K562 (cell line): ENCODE results near the gene CLASP1. TPM values are rescaled to one million over a fixed set of nuclear protein-coding genes. Genes with fewer than 3 reads are reported as not detected.

Experiments
- ATAC-seq: fragments of 200-7000 bp; cut with Tn5 transposase; 3 replicates; pipeline ENCODE4 v1.9.1; 2020; ENCODE audit warnings: moderate library complexity
- BruUV-seq: library from RNA; stranded (reverse); fragments of 400-500 nt; replicated peaks from 2 replicates; lab custom pipeline; 2021; lab: Mats Ljungman, UMichigan
- CTCF ChIA-PET: fragments of 300-600 bp; formaldehyde crosslinking; extraction: SDS; loops from one replicate; lab custom pipeline; 2021; ENCODE audit warnings: low intra/inter-chr PET ratio; lab: Yijun Ruan, JAX
- POLR2A ChIA-PET: fragments of 300-600, 350-650 bp; sonication (Branson Sonifier 250); formaldehyde crosslinking; extraction: SDS; loops from one replicate; lab custom pipeline; 2021; ENCODE audit warnings: antibody characterized with exemption, inconsistent platforms; lab: Yijun Ruan, JAX
- DNase-seq, 4 experiments: peaks; one replicate each; pipeline versions ENCODE4 v3.0.0 to v3.0.0-alpha.2; 2011 to 2018; ENCODE audit warnings: low spot score in 3 of 4, mixed read lengths in 3 of 4; ENCODE audit errors: extremely low read depth in 1 of 4
- FAIRE-seq: peaks from 2 replicates; lab custom pipeline; 2011; peaks lifted over from hg19 to GRCh38; lab: Jason Lieb, UNC
- H2AFZ ChIP-seq: 2 replicates; pipeline ENCODE4 v1.6.0; 2011; ENCODE audit warnings: low read depth, low read length, control low read depth, inconsistent platforms
- H3K27ac ChIP-seq: fragments of 200-600 bp; 3 replicates; pipeline ENCODE4 v1.8.0; 2011; ENCODE audit warnings: low read depth, mild to moderate bottlenecking, control low read depth, inconsistent platforms, low read length, moderate library complexity, mixed read lengths; ENCODE audit errors: extremely low read depth
- H3K27me3 ChIP-seq, 2 experiments: fragments of 300-600 bp in 1 of 2; 2 replicates in 1 of 2; 3 replicates in 1 of 2; pipeline versions ENCODE4 v1.6.0 to v1.8.0; 2011; ENCODE audit warnings: inconsistent platforms in 2 of 2, low read length in 2 of 2, mild to moderate bottlenecking in 1 of 2, mixed read lengths in 1 of 2, moderate library complexity in 1 of 2; ENCODE audit not compliant: control insufficient read depth in 2 of 2, insufficient read depth in 2 of 2
- H3K36me3 ChIP-seq: fragments of 300-600 bp; 3 replicates; pipeline ENCODE4 v1.8.0; 2011; ENCODE audit warnings: mild to moderate bottlenecking, low read length, inconsistent platforms; ENCODE audit not compliant: control insufficient read depth, insufficient read depth
- H3K4me1 ChIP-seq, 2 experiments: fragments of 200-600 bp in 1 of 2; replicated peaks in 1 of 2; 2 replicates in 1 of 2; 3 replicates in 1 of 2; pipeline versions ENCODE4 v1.5.1 to v1.8.0; 2011; ENCODE audit warnings: inconsistent platforms in 2 of 2, low read length in 2 of 2, mild to moderate bottlenecking in 1 of 2, mixed read lengths in 1 of 2, moderate library complexity in 1 of 2; ENCODE audit not compliant: control insufficient read depth in 2 of 2, insufficient read depth in 2 of 2
- H3K4me2 ChIP-seq: 2 replicates; pipeline ENCODE4 v1.6.1; 2011; ENCODE audit warnings: low read length, control low read depth, inconsistent platforms, mixed read lengths; ENCODE audit not compliant: insufficient read depth
- H3K4me3 ChIP-seq: fragments of 200-600 bp; sonication (generic), shearing (Covaris generic); 2 replicates; pipeline ENCODE4 v1.5.1; 2016; ENCODE audit warnings: control low read depth, inconsistent platforms
- H3K79me2 ChIP-seq: fragments of 200-600 bp; 3 replicates; pipeline ENCODE4 v1.8.0; 2011; ENCODE audit warnings: low read length, inconsistent platforms; ENCODE audit not compliant: control insufficient read depth, insufficient read depth
- H3K9ac ChIP-seq, 2 experiments: 2 replicates each; pipeline versions ENCODE4 v1.6.0 to v1.6.1; 2011; ENCODE audit warnings: low read depth in 2 of 2, low read length in 2 of 2, control low read depth in 1 of 2, inconsistent platforms in 1 of 2, mild to moderate bottlenecking in 1 of 2, mixed read lengths in 1 of 2; ENCODE audit not compliant: insufficient read depth in 1 of 2
- H3K9me1 ChIP-seq: one replicate; pipeline ENCODE4 v1.6.0; 2011; ENCODE audit warnings: inconsistent platforms, mild to moderate bottlenecking, low read length, moderate library complexity; ENCODE audit not compliant: control insufficient read depth, insufficient read depth
- H3K9me3 ChIP-seq: replicated peaks from 2 replicates; pipeline ENCODE4 v1.5.1; 2011; ENCODE audit warnings: low read depth, low read length, inconsistent platforms; ENCODE audit not compliant: control insufficient read depth, insufficient read depth
- H4K20me1 ChIP-seq: replicated peaks from 2 replicates; pipeline ENCODE4 v1.6.1; 2011; ENCODE audit warnings: low read length, inconsistent platforms, mixed read lengths; ENCODE audit not compliant: control insufficient read depth, insufficient read depth
- CBX8 ChIP-seq: fragments of 200-600 bp; sonication (generic); IDR thresholded peaks from 2 replicates; pipeline ENCODE4 v1.6.1; 2012; ENCODE audit warnings: borderline replicate concordance, mixed run types, low read depth, mild to moderate bottlenecking, moderate library complexity, mixed read lengths, low read length, control low read depth, inconsistent platforms; ENCODE audit not compliant: poor library complexity, severe bottlenecking; ENCODE audit errors: extremely low read depth
- CCAR2 ChIP-seq: fragments of 200-400 bp; formaldehyde crosslinking; IDR thresholded peaks from 2 replicates; pipeline ENCODE4 v1.6.1; 2017; ENCODE audit warnings: mild to moderate bottlenecking, low read depth, low read length
- CEBPB ChIP-seq: fragments of 450-650 bp; IDR thresholded peaks from 2 replicates; pipeline ENCODE4 v1.6.1; 2016; ENCODE audit warnings: missing genetic modification characterization, missing compliant biosample characterization
- DNMT1 ChIP-seq: fragments of 450-650 bp; IDR thresholded peaks from 2 replicates; pipeline ENCODE4 v1.6.1; 2016; ENCODE audit warnings: antibody characterized with exemption, mild to moderate bottlenecking
- ESRRA ChIP-seq: fragments of 450-650 bp; IDR thresholded peaks from 2 replicates; pipeline ENCODE4 v1.6.1; 2014; ENCODE audit warnings: low read depth, mild to moderate bottlenecking, moderate library complexity, borderline replicate concordance
- ILF3 ChIP-seq: fragments of 450-650 bp; IDR thresholded peaks from 2 replicates; pipeline ENCODE4 v1.6.1; 2018; ENCODE audit warnings: antibody characterized with exemption, mild to moderate bottlenecking, moderate library complexity, borderline replicate concordance
- MYC ChIP-seq, 2 experiments: fragments of 250-450 bp in 1 of 2; sonication (Bioruptor Pico) in 1 of 2; IDR thresholded peaks; 2 replicates each; pipeline versions ENCODE4 v1.5.1 to v1.6.1; 2012 to 2021; ENCODE audit warnings: low read depth in 2 of 2, borderline replicate concordance in 1 of 2, improper control_type of control experiment in 1 of 2, low read length in 1 of 2, mild to moderate bottlenecking in 1 of 2, moderate library complexity in 1 of 2
- NCOA2 ChIP-seq, 2 experiments: fragments of 450-650 bp; IDR thresholded peaks; 2 replicates each; pipeline ENCODE4 v1.6.1; 2018; ENCODE audit warnings: mild to moderate bottlenecking in 2 of 2, moderate library complexity in 1 of 2; ENCODE audit not compliant: partially characterized antibody in 2 of 2
- NCOA6 ChIP-seq: fragments of 450-650 bp; IDR thresholded peaks from 2 replicates; pipeline ENCODE4 v1.6.1; 2017; ENCODE audit warnings: mild to moderate bottlenecking
- RFX1 ChIP-seq: fragments of 450-650 bp; IDR thresholded peaks from 2 replicates; pipeline ENCODE4 v1.6.1; 2016; ENCODE audit warnings: mild to moderate bottlenecking, moderate library complexity
- SPI1 ChIP-seq: IDR thresholded peaks from 2 replicates; pipeline ENCODE4 v1.6.1; 2011; ENCODE audit warnings: low read depth, low read length, control low read depth, borderline replicate concordance
- ZNF668 ChIP-seq: fragments of 250-450 bp; sonication (Bioruptor Pico); IDR thresholded peaks from 2 replicates; pipeline ENCODE4 v1.8.0; 2022; ENCODE audit warnings: mild to moderate bottlenecking, inconsistent platforms
- WGBS: fragments of 100-300 bp; shearing (Covaris generic); methylation state at CpG from one replicate; pipeline ENCODE4 v1.1.6; 2016; ENCODE audit warnings: low coverage, mixed read lengths; ENCODE audit not compliant: insufficient coverage; ENCODE audit errors: missing lambda C conversion rate; 5-methylcytosine and 5-hydroxymethylcytosine counted together
- in situ Hi-C: fragments of 300-500 bp; cut with MboI; formaldehyde crosslinking; loops from 4 replicates; pipeline ENCODE4 v1.15.0; 2018; ENCODE audit warnings: inconsistent platforms, mixed read lengths
- intact Hi-C: fragments of 100-400 bp; cut with micrococcal nuclease; formaldehyde crosslinking; loops from 2 replicates; pipeline ENCODE4 v1.14.2; 2022
- polyA plus RNA-seq, 8 experiments: library from polyadenylated mRNA; depleted of rRNA in 4 of 8; stranded (reverse) in 5 of 8; unstranded in 3 of 8; fragments of >200 nt; fragmentation: Nextera tagmentation in 2 of 8; fragmentation: Illumina TruSeq in 1 of 8; extraction: Ambion mirVana in 2 of 8; extraction: Trizol in 1 of 8; gene quantifications; 2 replicates each; pipeline versions ENCODE4 v1.2.1 to v1.2.3, GENCODE V29; 2011 to 2014; ENCODE audit warnings: inconsistent platforms in 1 of 8, missing spikeins in 1 of 8
- total RNA-seq, 7 experiments: library from RNA; depleted of rRNA in 6 of 7; stranded (reverse); fragments of >200 nt in 6 of 7; fragmentation: Illumina TruSeq in 2 of 7; extraction: Trizol in 2 of 7; gene quantifications; 2 replicates each; pipeline versions ENCODE4 v1.2.1 to v1.2.3, GENCODE V29; 2011 to 2021; ENCODE audit warnings: low replicate concordance in 1 of 7
- TF ChIP-seq, protein P1 (sequence below): fragments of 250-450 bp; sonication (Bioruptor Pico); IDR thresholded peaks from 2 replicates; pipeline ENCODE4 v1.9.0; 2021; ENCODE audit warnings: mild to moderate bottlenecking, inconsistent platforms
- TF ChIP-seq, protein P2 (sequence below): sonication (generic); formaldehyde crosslinking; IDR thresholded peaks from 2 replicates; pipeline ENCODE4 v1.8.0; 2023; ENCODE audit warnings: mild to moderate bottlenecking, missing genetic modification reagents

The CLASP1 gene
- total and polyA plus RNA-seq, 9 of the 15 experiments (the other 6 are each of a cell fraction or from before 2014, with no cell fraction given) = 1.7 to 40.3 (median 20.7) TPM

DNA sequence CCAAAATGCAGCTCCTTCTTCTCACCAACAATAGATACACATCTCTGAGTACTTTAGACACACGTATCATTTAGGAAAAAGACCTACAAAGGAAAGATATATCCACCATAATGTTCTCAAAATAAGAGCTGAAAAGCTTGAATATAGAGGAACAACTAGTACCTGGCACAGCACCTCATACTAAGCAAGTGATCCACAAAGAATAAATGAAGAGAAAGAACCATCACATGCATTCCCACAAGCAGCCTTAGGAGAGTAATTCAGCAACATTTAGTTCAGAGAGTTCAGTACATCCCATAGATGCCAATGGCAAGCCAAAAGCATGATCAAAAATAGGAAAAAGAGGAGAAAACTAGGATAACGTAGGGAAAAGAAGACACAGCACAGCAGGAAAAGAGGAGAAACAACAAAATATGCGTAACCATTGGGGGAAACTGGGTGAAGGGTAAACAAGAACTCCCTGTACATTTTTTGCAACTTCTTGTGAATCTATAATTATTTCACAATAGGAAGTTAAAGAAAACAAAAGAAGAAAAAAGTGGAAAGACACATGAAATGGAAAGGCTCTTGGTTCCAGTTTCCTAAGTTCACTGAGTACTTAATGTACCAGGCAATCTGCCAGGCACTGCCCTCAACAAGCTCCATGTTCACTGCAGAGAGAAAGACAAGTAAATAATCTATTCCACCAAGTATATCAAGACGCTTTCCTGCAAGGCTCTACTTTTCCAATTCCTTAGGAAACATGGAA is 22.3 kb downstream of the CLASP1 start (continued):
- TF ChIP-seq, protein P1, sequence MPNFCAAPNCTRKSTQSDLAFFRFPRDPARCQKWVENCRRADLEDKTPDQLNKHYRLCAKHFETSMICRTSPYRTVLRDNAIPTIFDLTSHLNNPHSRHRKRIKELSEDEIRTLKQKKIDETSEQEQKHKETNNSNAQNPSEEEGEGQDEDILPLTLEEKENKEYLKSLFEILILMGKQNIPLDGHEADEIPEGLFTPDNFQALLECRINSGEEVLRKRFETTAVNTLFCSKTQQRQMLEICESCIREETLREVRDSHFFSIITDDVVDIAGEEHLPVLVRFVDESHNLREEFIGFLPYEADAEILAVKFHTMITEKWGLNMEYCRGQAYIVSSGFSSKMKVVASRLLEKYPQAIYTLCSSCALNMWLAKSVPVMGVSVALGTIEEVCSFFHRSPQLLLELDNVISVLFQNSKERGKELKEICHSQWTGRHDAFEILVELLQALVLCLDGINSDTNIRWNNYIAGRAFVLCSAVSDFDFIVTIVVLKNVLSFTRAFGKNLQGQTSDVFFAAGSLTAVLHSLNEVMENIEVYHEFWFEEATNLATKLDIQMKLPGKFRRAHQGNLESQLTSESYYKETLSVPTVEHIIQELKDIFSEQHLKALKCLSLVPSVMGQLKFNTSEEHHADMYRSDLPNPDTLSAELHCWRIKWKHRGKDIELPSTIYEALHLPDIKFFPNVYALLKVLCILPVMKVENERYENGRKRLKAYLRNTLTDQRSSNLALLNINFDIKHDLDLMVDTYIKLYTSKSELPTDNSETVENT (CRISPR knock-in tag) = no peak
- TF ChIP-seq, all 486 proteins: peak for 3

DNA sequence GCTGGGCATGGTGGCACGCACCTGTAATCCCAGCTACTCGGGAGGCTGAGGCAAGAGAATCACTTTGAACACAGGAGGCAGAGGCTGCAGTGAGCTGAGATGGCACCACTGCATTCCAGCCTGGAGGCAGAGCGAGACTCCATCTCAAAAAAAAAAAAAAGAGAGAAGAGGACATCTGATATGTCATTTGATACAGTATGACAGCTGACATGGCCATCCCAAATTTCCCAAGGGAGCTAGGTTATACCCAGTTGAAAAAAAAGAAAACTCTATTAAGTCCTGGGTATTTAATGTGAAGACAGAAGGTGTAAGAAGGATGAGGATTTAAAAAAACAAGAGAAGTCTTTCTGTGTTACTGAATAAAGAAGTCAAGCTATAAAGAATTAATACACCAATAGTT is 23.3 kb downstream of the CLASP1 start:
- no peaks in the 10 kb centered on the region for H4K20me1 ChIP-seq
- no peak overlapping the region for H2AFZ ChIP-seq
- H3K79me2 ChIP-seq = peaks cover 56% of the 10 kb centered on the region
- FAIRE-seq (no peak), ATAC-seq (no peak), DNase-seq (no peak)
- no peak overlapping the region for H3K9ac ChIP-seq
- WGBS = 90% methylated on average over 2 of the region's 3 CpGs
- no peak overlapping the region for H3K4me3 ChIP-seq
- no TSS peak for BruUV-seq
- in situ Hi-C loops (no loop called here), intact Hi-C loops (no loop called here)
- ChIA-PET POLR2A (interaction anchor here (1.2 kb wide), 1 partner anchor 12 kb away, joined by 3 read pairs; no protein-coding TSS in a partner anchor), CTCF (no interaction called here)
- H3K9me3 ChIP-seq = no peaks in the 10 kb centered on the region
- H3K36me3 ChIP-seq = no peaks in the 10 kb centered on the region; the same call in 1 of the 3 replicates
- H3K27me3 ChIP-seq = no peaks in the 10 kb centered on the region
- H3K4me1 ChIP-seq = peaks cover 10% of the 10 kb centered on the region in 2 experiments; a peak in 3 of 5 replicates
- H3K4me2 ChIP-seq = no peak overlapping the region
- H3K9me1 ChIP-seq = no peaks in the 10 kb centered on the region
- TF ChIP-seq, protein P2, sequence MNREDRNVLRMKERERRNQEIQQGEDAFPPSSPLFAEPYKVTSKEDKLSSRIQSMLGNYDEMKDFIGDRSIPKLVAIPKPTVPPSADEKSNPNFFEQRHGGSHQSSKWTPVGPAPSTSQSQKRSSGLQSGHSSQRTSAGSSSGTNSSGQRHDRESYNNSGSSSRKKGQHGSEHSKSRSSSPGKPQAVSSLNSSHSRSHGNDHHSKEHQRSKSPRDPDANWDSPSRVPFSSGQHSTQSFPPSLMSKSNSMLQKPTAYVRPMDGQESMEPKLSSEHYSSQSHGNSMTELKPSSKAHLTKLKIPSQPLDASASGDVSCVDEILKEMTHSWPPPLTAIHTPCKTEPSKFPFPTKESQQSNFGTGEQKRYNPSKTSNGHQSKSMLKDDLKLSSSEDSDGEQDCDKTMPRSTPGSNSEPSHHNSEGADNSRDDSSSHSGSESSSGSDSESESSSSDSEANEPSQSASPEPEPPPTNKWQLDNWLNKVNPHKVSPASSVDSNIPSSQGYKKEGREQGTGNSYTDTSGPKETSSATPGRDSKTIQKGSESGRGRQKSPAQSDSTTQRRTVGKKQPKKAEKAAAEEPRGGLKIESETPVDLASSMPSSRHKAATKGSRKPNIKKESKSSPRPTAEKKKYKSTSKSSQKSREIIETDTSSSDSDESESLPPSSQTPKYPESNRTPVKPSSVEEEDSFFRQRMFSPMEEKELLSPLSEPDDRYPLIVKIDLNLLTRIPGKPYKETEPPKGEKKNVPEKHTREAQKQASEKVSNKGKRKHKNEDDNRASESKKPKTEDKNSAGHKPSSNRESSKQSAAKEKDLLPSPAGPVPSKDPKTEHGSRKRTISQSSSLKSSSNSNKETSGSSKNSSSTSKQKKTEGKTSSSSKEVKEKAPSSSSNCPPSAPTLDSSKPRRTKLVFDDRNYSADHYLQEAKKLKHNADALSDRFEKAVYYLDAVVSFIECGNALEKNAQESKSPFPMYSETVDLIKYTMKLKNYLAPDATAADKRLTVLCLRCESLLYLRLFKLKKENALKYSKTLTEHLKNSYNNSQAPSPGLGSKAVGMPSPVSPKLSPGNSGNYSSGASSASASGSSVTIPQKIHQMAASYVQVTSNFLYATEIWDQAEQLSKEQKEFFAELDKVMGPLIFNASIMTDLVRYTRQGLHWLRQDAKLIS (CRISPR knock-in tag) = no peak
- no peak for TF ChIP-seq ILF3
- no peak for TF ChIP-seq CCAR2
- TF ChIP-seq CEBPB = no peak
- no peak for TF ChIP-seq DNMT1
- TF ChIP-seq MYC (IDR thresholded peaks at IDR 0.05; ENCODE audit: low read depth, low read length) = no peak
- TF ChIP-seq MYC (CRISPR knock-in tag; IDR thresholded peaks at IDR 0.05; ENCODE audit: borderline replicate concordance, low read depth) = no peak
- TF ChIP-seq ZNF668 (CRISPR knock-in tag) = no peak
- TF ChIP-seq SPI1 = no peak
- TF ChIP-seq CBX8 = no peak
- no peak for TF ChIP-seq RFX1
- no peak for TF ChIP-seq NCOA6
- no peak for TF ChIP-seq ESRRA
- no peak for TF ChIP-seq NCOA2 (IDR thresholded peaks at IDR 0.05; ENCODE audit: partially characterized antibody in 2 of 2)
- no peak overlapping the region for H3K27ac ChIP-seq
